ENCODE data around the gene RAET1G.
A peak's percentile ranks its signal among the peaks of the same experiment; 100 is the strongest.
"Not testable (repeated sequence)": the region's sequence is repeated elsewhere in the genome, so short reads cannot be mapped to it uniquely, and the experiment has no call there.

RAET1G gene

GRCh38 chr6:149929422-149929821, 6.5 kb upstream of the RAET1G start:
- Histone ChIP-seq H3K4me1 (ENCODE audit: control insufficient read depth, insufficient read depth, low read length) (peaks cover 9% of the 10 kb centered on the region), H3K27me3 (ENCODE audit: control insufficient read depth, insufficient read depth, low read length) (peaks cover 35% of the 10 kb centered on the region), H3K4me2 (ENCODE audit: low read length) (no peak overlapping the region), H3K36me3 (ENCODE audit: insufficient read depth, low read length) (no peaks in the 10 kb centered on the region), H3K4me3 (ENCODE audit: low read length) (no peak overlapping the region), H3K9me3 (replicated peaks; ENCODE audit: low read length) (no peaks in the 10 kb centered on the region), H3K9ac (ENCODE audit: low read depth, low read length) (no peak overlapping the region)

DNA sequence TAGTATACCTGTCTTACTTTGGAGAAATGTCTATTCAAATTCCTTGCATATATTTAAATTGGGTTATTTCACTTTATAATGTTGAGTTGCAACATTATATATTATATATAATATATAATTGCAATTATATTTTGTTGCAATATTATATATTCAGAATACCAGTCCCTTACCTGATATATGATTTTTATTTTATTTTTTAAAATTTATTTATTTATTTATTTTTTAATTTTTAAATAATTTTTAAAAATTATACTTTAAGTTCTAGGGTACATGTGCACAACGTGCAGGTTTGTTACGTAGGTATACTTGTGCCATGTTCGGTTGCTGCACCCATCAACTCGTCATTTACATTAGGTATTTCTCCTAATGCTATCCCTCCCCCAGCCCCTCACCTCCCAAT, 4.1 kb upstream of the RAET1G start:
- not testable (repeated sequence) for H3K9ac ChIP-seq (ENCODE audit: low read depth, low read length); H3K4me2 ChIP-seq (ENCODE audit: low read length); H3K4me3 ChIP-seq (ENCODE audit: low read length); H3K36me3 ChIP-seq (ENCODE audit: insufficient read depth, low read length); H3K9me3 ChIP-seq (replicated peaks; ENCODE audit: low read length)
- Histone ChIP-seq H3K4me1 (ENCODE audit: control insufficient read depth, insufficient read depth, low read length) (peaks cover 16% of the 10 kb centered on the region), H3K27me3 (ENCODE audit: control insufficient read depth, insufficient read depth, low read length) (peaks cover 26% of the 10 kb centered on the region)

GRCh38 chr6:149925974-149926777, 3.3 kb upstream of the RAET1G start:
- H3K27me3 ChIP-seq (ENCODE audit: control insufficient read depth, insufficient read depth, low read length): peaks cover 25% of the 10 kb centered on the region
- peak overlapping the region; percentile 95 for H3K4me2 ChIP-seq (ENCODE audit: low read length)
- H3K4me1 ChIP-seq (ENCODE audit: control insufficient read depth, insufficient read depth, low read length): peaks cover 16% of the 10 kb centered on the region
- H3K9me3 ChIP-seq (replicated peaks; ENCODE audit: low read length): no peaks in the 10 kb centered on the region
- no peaks in the 10 kb centered on the region for H3K36me3 ChIP-seq (ENCODE audit: insufficient read depth, low read length)
- H3K9ac ChIP-seq (ENCODE audit: low read depth, low read length): peak overlapping the region; percentile 81
- peak overlapping the region; percentile 73 for H3K4me3 ChIP-seq (ENCODE audit: low read length)

DNA sequence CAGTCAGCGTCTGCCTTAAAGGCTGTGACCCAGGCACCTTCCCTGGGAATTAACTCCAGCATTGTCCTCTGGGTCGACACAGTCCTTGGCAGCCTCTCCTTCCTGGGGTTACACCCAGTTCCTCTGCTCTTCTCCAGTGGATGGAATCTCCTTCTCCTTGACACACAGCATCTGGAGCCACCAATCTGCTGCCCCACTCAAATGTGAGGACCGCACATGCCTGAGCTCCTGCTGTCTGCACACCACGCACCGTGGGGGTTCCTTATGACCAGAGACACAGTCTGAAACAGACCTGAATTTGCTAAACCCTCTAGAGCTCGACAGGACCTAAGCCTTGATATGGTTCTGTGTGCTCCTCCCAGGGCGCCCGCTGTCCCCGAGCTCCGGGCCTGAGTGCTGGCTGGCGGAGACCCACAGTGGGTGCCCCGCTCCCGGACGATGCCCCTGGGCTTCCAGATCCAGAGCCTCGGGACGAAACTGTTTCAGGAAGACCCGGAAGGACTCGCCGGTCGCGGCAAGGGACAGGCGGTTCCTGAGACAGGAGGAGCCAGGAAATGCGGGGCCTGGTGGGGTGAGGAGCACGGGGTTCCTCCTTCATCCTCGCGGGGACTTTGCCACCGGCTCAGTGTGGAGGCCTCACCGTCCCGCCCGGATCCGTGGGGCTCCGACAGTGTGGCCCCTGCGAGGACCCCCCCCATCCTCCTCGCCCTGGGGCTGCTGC, 2.5 kb upstream of the RAET1G start:
- H3K4me3 ChIP-seq (ENCODE audit: low read length): peak overlapping the region; percentile 73
- H3K9ac ChIP-seq (ENCODE audit: low read depth, low read length): peak overlapping the region; percentile 81
- peaks cover 25% of the 10 kb centered on the region for H3K27me3 ChIP-seq (ENCODE audit: control insufficient read depth, insufficient read depth, low read length)
- no peaks in the 10 kb centered on the region for H3K36me3 ChIP-seq (ENCODE audit: insufficient read depth, low read length)
- peaks cover 16% of the 10 kb centered on the region for H3K4me1 ChIP-seq (ENCODE audit: control insufficient read depth, insufficient read depth, low read length)
- no peaks in the 10 kb centered on the region for H3K9me3 ChIP-seq (replicated peaks; ENCODE audit: low read length)
- H3K4me2 ChIP-seq (ENCODE audit: low read length): peak overlapping the region; percentile 95

DNA sequence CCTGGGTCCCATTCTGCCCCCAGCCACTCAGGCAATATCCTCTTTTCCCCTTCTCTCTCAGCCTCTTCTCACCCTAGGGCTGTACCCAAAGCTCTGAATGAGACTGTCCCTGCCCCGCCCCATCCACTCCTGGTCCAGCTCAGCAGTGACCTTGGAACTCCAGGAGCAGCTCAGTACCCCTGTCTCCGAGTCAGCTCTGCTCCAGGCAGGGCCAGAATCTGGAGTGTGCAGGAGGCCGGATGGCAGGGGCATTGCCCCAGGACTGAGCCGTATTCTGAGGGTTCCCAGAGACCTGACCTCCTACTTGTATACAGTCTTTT, 2.0 kb upstream of the RAET1G start:
- H3K36me3 ChIP-seq (ENCODE audit: insufficient read depth, low read length): no peaks in the 10 kb centered on the region
- no peak overlapping the region for H3K9ac ChIP-seq (ENCODE audit: low read depth, low read length)
- H3K4me1 ChIP-seq (ENCODE audit: control insufficient read depth, insufficient read depth, low read length): peaks cover 16% of the 10 kb centered on the region
- H3K27me3 ChIP-seq (ENCODE audit: control insufficient read depth, insufficient read depth, low read length): peaks cover 25% of the 10 kb centered on the region
- H3K4me2 ChIP-seq (ENCODE audit: low read length): no peak overlapping the region
- no peaks in the 10 kb centered on the region for H3K9me3 ChIP-seq (replicated peaks; ENCODE audit: low read length)
- H3K4me3 ChIP-seq (ENCODE audit: low read length): no peak overlapping the region

GRCh38 chr6:149924206-149924932, 1.4 kb upstream of the RAET1G start:
- Histone ChIP-seq H3K36me3 (ENCODE audit: insufficient read depth, low read length) (no peaks in the 10 kb centered on the region), H3K9ac (ENCODE audit: low read depth, low read length) (no peak overlapping the region), H3K4me1 (ENCODE audit: control insufficient read depth, insufficient read depth, low read length) (peaks cover 16% of the 10 kb centered on the region), H3K4me2 (ENCODE audit: low read length) (no peak overlapping the region), H3K9me3 (replicated peaks; ENCODE audit: low read length) (no peaks in the 10 kb centered on the region), H3K4me3 (ENCODE audit: low read length) (no peak overlapping the region), H3K27me3 (ENCODE audit: control insufficient read depth, insufficient read depth, low read length) (peaks cover 20% of the 10 kb centered on the region)

GRCh38 chr6:149923327-149923986, 536 bp upstream of the RAET1G start:
- peak overlapping the region; percentile 80 for H3K4me3 ChIP-seq (ENCODE audit: low read length)
- H3K9me3 ChIP-seq (replicated peaks; ENCODE audit: low read length): no peaks in the 10 kb centered on the region
- no peak overlapping the region for H3K9ac ChIP-seq (ENCODE audit: low read depth, low read length)
- H3K4me2 ChIP-seq (ENCODE audit: low read length): peak overlapping the region; percentile 99
- H3K27me3 ChIP-seq (ENCODE audit: control insufficient read depth, insufficient read depth, low read length): peaks cover 15% of the 10 kb centered on the region
- no peaks in the 10 kb centered on the region for H3K36me3 ChIP-seq (ENCODE audit: insufficient read depth, low read length)
- H3K4me1 ChIP-seq (ENCODE audit: control insufficient read depth, insufficient read depth, low read length): peaks cover 16% of the 10 kb centered on the region

GRCh38 chr6:149922091-149922490, 830 bp downstream of the RAET1G start:
- Histone ChIP-seq H3K27me3 (ENCODE audit: control insufficient read depth, insufficient read depth, low read length) (peaks cover 15% of the 10 kb centered on the region), H3K4me2 (ENCODE audit: low read length) (peak overlapping the region; percentile 99), H3K4me1 (ENCODE audit: control insufficient read depth, insufficient read depth, low read length) (peaks cover 16% of the 10 kb centered on the region)
- not testable (repeated sequence) for H3K4me3 ChIP-seq (ENCODE audit: low read length); H3K9me3 ChIP-seq (replicated peaks; ENCODE audit: low read length); H3K36me3 ChIP-seq (ENCODE audit: insufficient read depth, low read length); H3K9ac ChIP-seq (ENCODE audit: low read depth, low read length)

DNA sequence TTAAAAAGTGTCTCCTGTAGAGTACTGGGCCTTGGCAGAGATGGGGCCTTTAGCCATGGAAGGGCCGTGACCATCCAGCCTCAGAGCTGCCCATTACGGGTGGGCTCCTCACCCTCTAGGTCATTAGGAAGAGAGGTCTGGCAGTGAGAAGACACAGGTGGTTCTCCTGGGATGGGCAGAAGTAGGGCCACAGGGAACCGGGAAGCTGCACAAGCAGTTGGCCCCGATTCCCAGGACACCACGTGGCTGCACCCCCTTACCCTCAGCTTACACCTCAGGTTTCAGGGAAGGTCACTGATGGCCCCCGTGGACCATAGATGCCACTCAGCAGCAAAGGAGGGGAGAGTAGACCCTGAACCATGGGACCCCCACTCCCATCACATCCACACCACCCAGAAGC, 1.6 kb downstream of the RAET1G start:
- Histone ChIP-seq H3K27me3 (ENCODE audit: control insufficient read depth, insufficient read depth, low read length) (peaks cover 15% of the 10 kb centered on the region), H3K4me1 (ENCODE audit: control insufficient read depth, insufficient read depth, low read length) (peaks cover 16% of the 10 kb centered on the region)

GRCh38 chr6:149919834-149920225, 3.1 kb downstream of the RAET1G start:
- peaks cover 6% of the 10 kb centered on the region for H3K4me1 ChIP-seq (ENCODE audit: control insufficient read depth, insufficient read depth, low read length)
- no peak overlapping the region for H3K4me3 ChIP-seq (ENCODE audit: low read length)

More for the DNA sequence above, 1.6 kb downstream of the RAET1G start:
- Histone ChIP-seq H3K9ac (ENCODE audit: low read depth, low read length) (no peak overlapping the region), H3K4me2 (ENCODE audit: low read length) (no peak overlapping the region), H3K36me3 (ENCODE audit: insufficient read depth, low read length) (no peaks in the 10 kb centered on the region), H3K9me3 (replicated peaks; ENCODE audit: low read length) (no peaks in the 10 kb centered on the region), H3K4me3 (ENCODE audit: low read length) (no peak overlapping the region)

DNA sequence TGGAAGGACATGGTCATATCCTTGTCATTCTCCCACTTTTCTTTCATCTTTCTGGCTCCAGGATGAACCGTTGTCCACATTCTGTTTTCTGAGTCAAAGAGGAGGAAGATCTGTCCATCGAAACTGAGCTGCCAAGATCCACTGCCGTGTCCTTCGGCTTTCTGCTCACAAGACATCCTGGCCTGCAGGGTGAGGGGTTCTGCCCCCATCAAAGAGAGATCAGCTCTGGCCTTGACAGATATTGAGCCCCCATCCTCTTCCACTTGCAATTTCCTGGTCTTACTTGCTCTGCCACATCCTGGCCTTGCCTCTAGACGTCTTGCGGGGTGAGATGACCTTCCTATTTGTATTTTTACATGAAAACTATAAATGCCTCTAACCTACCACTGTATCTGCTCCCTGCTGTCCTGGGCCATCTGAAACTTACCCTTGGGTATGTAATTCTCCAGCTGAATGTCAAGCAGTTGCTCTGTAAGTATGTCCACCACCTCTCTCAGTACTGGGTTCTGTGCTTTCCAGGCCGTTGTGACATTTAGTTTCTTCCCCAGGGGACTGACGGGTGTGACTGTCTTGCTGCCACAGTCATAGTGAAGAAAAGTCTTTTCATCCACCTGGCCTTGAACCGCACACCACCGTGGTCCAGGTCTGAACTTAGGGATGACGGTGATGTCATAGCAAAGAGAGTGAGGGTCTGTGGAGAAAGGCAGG, 3.6 kb downstream of the RAET1G start:
- H3K9ac ChIP-seq (ENCODE audit: low read depth, low read length); H3K4me2 ChIP-seq (ENCODE audit: low read length); H3K9me3 ChIP-seq (replicated peaks; ENCODE audit: low read length); H3K36me3 ChIP-seq (ENCODE audit: insufficient read depth, low read length); H3K4me1 ChIP-seq (ENCODE audit: control insufficient read depth, insufficient read depth, low read length); H3K4me3 ChIP-seq (ENCODE audit: low read length): not testable (repeated sequence)
- H3K27me3 ChIP-seq (ENCODE audit: control insufficient read depth, insufficient read depth, low read length): peaks cover 15% of the 10 kb centered on the region

More at GRCh38 chr6:149919834-149920225, 3.1 kb downstream of the RAET1G start:
- Histone ChIP-seq H3K36me3 (ENCODE audit: insufficient read depth, low read length) (no peaks in the 10 kb centered on the region), H3K27me3 (ENCODE audit: control insufficient read depth, insufficient read depth, low read length) (peaks cover 15% of the 10 kb centered on the region), H3K9me3 (replicated peaks; ENCODE audit: low read length) (no peaks in the 10 kb centered on the region), H3K9ac (ENCODE audit: low read depth, low read length) (no peak overlapping the region), H3K4me2 (ENCODE audit: low read length) (no peak overlapping the region)

Data from skeletal muscle satellite cell (primary cell).